Measurements from ENCODE around the gene FCN1. TPM values are rescaled to one million over a fixed set of nuclear protein-coding genes. Genes with fewer than 3 reads are reported as not detected.

FCN1 gene
- total and polyA plus RNA-seq, 2 of the 8 experiments (the other 6 are each of a cell fraction or from before 2014, with no cell fraction given): not detected

DNA sequence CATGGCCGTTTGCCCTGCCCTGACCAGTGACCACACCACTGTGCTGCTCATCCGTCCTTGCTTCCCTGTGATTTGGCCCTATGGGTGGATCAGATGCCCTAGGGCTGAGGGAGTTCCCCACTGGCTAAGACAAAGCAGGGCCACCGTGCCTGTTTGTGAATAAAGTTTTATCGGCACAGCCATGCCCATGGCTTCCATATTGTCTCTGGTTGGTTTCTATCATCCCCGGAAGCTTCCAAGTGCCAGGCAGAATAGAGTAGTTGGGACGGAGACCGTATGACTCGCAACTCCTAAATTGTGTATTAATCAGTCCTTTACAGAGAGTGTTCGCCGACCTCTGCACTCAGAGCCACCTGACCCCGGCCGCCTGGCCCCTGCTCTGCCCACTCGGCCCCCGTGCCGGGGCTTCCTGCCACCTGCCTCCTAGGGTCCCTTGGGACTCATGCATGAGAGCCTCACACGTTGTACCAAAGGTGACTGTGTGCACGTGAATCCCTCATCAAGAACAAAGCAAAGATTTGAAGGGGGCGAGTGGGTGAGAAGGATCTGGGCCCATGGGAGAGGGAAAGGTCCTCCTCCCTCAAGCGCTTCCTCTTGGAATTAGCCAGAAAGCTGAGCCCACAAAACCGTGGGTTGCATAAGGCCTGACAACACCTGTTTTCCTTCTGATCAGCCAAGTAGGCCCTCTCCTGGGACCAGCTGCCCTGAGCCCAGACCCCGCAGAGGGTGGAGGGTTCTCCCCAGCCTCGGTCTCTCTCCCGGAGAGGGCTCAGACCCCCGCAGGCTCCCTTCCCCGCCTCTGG, 48.8 kb downstream of the FCN1 start:
- H2BK15ac ChIP-seq (ENCODE audit: low read length): no peak overlapping the region
- POLR2A ChIA-PET (ENCODE audit: partially characterized antibody): no interaction called here
- no peak for TF ChIP-seq YY1 (IDR thresholded peaks at IDR 0.05; ENCODE audit: low read depth, low read length)

More for the DNA sequence above, 48.8 kb downstream of the FCN1 start:
- Histone ChIP-seq H3K18ac (ENCODE audit: extremely low read depth, low read length) (no peak overlapping the region), H3K23ac (ENCODE audit: insufficient read length) (no peak overlapping the region), H3K56ac (replicated peaks; ENCODE audit: insufficient read length, low read depth, low read length) (no peak overlapping the region), H2AK5ac (ENCODE audit: low read depth, low read length) (no peak overlapping the region), H2BK12ac (ENCODE audit: low read depth, low read length) (no peak overlapping the region), H2BK5ac (ENCODE audit: low read depth, low read length) (no peak overlapping the region), H4K8ac (ENCODE audit: extremely low read depth, insufficient read depth, low read length) (peak overlapping the region; percentile 31; the same call in 1 of the 2 replicates), H4K91ac (replicated peaks; ENCODE audit: insufficient read length, low read length) (no peak overlapping the region), H3K4me2 (ENCODE audit: insufficient read depth in 1 of 2, low read depth in 2 of 2, low read length in 2 of 2) (no peak overlapping the region), H2BK120ac (replicated peaks; ENCODE audit: low read depth, low read length) (no peak overlapping the region), H3K4me3 (ENCODE audit: extremely low read depth in 1 of 4, insufficient read depth in 2 of 4, low read depth in 3 of 4, low read length in 4 of 4) (no peak overlapping the region), H4K5ac (ENCODE audit: insufficient read length, low read depth, low read length) (no peak overlapping the region), H3K27ac (ENCODE audit: low read depth, low read length) (no peak overlapping the region), H3K14ac (ENCODE audit: insufficient read length) (no peak overlapping the region), H3K9me3 (ENCODE audit: insufficient read depth in 2 of 2, low read depth in 1 of 2, low read length in 1 of 2) (no peaks in the 10 kb centered on the region), H2AFZ (ENCODE audit: low read length) (no peak overlapping the region; the same call in 1 of the 2 replicates), H3K9ac (replicated peaks in 1 of 4; ENCODE audit: extremely low read depth in 1 of 4, low read depth in 3 of 4, low read length in 3 of 4) (no peak overlapping the region), H3K4ac (replicated peaks; ENCODE audit: insufficient read length, low read depth, low read length) (no peak overlapping the region), H3K79me1 (ENCODE audit: low read depth, low read length) (no peaks in the 10 kb centered on the region), H3K27me3 (replicated peaks in 1 of 4; ENCODE audit: control insufficient read depth in 3 of 4, extremely low read depth in 1 of 4, insufficient read depth in 3 of 4, low read length in 3 of 4) (no peaks in the 10 kb centered on the region), H3K79me2 (ENCODE audit: control insufficient read depth in 1 of 2, insufficient read depth in 2 of 2, low read length in 2 of 2) (no peaks in the 10 kb centered on the region), H3K23me2 (ENCODE audit: low read depth, low read length) (no peaks in the 10 kb centered on the region), H3K36me3 (ENCODE audit: control insufficient read depth in 2 of 4, insufficient read depth in 4 of 4, low read length in 3 of 4) (no peaks in the 10 kb centered on the region), H3K4me1 (replicated peaks in 1 of 4; ENCODE audit: control insufficient read depth in 3 of 4, insufficient read depth in 4 of 4, low read length in 3 of 4) (no peaks in the 10 kb centered on the region), H2BK20ac (ENCODE audit: low read length) (no peak overlapping the region), H4K20me1 (replicated peaks in 1 of 2; ENCODE audit: control insufficient read depth in 1 of 2, insufficient read depth in 2 of 2, low read length in 2 of 2) (no peaks in the 10 kb centered on the region)
- no peak for DNase-seq (ENCODE audit: low read depth in 1 of 2, low spot score in 2 of 2)
- FAIRE-seq: no peak
- CTCF ChIA-PET (ENCODE audit: partially characterized antibody): interaction anchor here (1.2 kb wide), 1 partner anchor 85 kb away, joined by 5 read pairs; no protein-coding TSS in a partner anchor
- WGBS, 2 experiments (ENCODE audit: extremely low coverage in 1 of 2, insufficient coverage in 1 of 2, insufficient read length in 1 of 2, insufficient replicate concordance in 2 of 2, low coverage in 1 of 2, low lambda C conversion rate in 2 of 2, missing lambda C conversion rate in 1 of 2): 95% methylated on average over 24 of the region's 25 CpGs; no CpG with 5 or more reads in 1 of the 2 experiments

Measured in H1 (cell line).